Astrocyte of the spinal cord (primary cell): ENCODE data around the gene KTI12.

Experiments
- DNase-seq: peaks from one replicate; pipeline ENCODE4 v3.0.0; 2011; ENCODE audit warnings: low read depth, low spot score
- H3K4me3 ChIP-seq: 2 replicates; pipeline ENCODE4 v1.5.1; 2011; ENCODE audit warnings: low read depth, mild to moderate bottlenecking, low read length, moderate library complexity
- CTCF ChIP-seq: IDR thresholded peaks from 2 replicates; pipeline ENCODE4 v1.5.1; 2012; ENCODE audit warnings: low read depth, mild to moderate bottlenecking, low read length, inconsistent platforms
- in situ Hi-C: cut with HindIII; loops from 2 replicates; pipeline ENCODE4 v1.10.0; 2017; ENCODE audit warnings: low sequenced_read_pairs

KTI12 gene

GRCh38 chr1:51988254-51988653 lies 45.4 kb downstream of the KTI12 start:
- no peak overlapping the region for H3K4me3 ChIP-seq
- TF ChIP-seq CTCF = no peak
- in situ Hi-C loops = no loop called here
- DNase-seq = no peak

GRCh38 chr1:51986718-51987117 lies 46.9 kb downstream of the KTI12 start:
- H3K4me3 ChIP-seq = no peak overlapping the region
- in situ Hi-C loops = no loop called here
- TF ChIP-seq CTCF = no peak
- no peak for DNase-seq

GRCh38 chr1:51982161-51982560 lies 51.4 kb downstream of the KTI12 start:
- in situ Hi-C loops = no loop called here
- no peak for DNase-seq
- TF ChIP-seq CTCF = no peak
- H3K4me3 ChIP-seq = no peak overlapping the region
